PC-9 (cell line): Measurements from ENCODE around the gene TMEM87A. TPM values are rescaled to one million over a fixed set of nuclear protein-coding genes. Genes with fewer than 3 reads are reported as not detected.

ENCODE experiments used
- BruUV-seq: library from RNA; stranded (reverse); fragments of 400-500 nt; replicated peaks from 2 replicates; lab custom pipeline; 2021; lab: Mats Ljungman, UMichigan
- CTCF ChIA-PET: fragments of 300-600 bp; sonication (Branson Sonifier 250); formaldehyde crosslinking; loops from one replicate; lab custom pipeline; 2022; ENCODE audit warnings: antibody characterized with exemption; lab: Charles Lee
- POLR2A ChIA-PET: fragments of 300-600 bp; sonication (Branson Sonifier 250); formaldehyde crosslinking; loops from one replicate; lab custom pipeline; 2022; ENCODE audit warnings: antibody characterized with exemption; ENCODE audit not compliant: unreplicated experiment; lab: Charles Lee
- DNase-seq, 2 experiments: peaks; one replicate each; pipeline versions ENCODE4 v3.0.0 to v3.0.0-alpha.2; 2015 to 2022; ENCODE audit warnings: mixed read lengths in 1 of 2
- H2AFZ ChIP-seq: fragments of 200-600 bp; sonication (generic); 2 replicates; pipeline ENCODE4 v1.8.1; 2017; ENCODE audit warnings: antibody characterized with exemption
- H3F3A ChIP-seq: fragments of 200-600 bp; sonication (generic); 2 replicates; pipeline ENCODE4 v1.8.1; 2017; ENCODE audit warnings: antibody characterized with exemption, mild to moderate bottlenecking, low read depth; ENCODE audit not compliant: insufficient read depth
- H3K27ac ChIP-seq: fragments of 200-600 bp; sonication (generic); 2 replicates; pipeline ENCODE4 v1.6.1; 2016; ENCODE audit warnings: mixed run types
- H3K27me3 ChIP-seq: fragments of 200-600 bp; sonication (generic); 2 replicates; pipeline ENCODE4 v1.6.1; 2016; ENCODE audit warnings: low read depth, mixed run types; ENCODE audit not compliant: insufficient read depth
- H3K36me3 ChIP-seq: fragments of 200-600 bp; sonication (generic); 2 replicates; pipeline ENCODE4 v1.6.1; 2016; ENCODE audit warnings: low read depth, mixed run types
- H3K4me1 ChIP-seq: fragments of 200-600 bp; sonication (generic); replicated peaks from 2 replicates; pipeline ENCODE4 v1.6.1; 2016; ENCODE audit warnings: mixed run types; ENCODE audit not compliant: insufficient read depth
- H3K4me2 ChIP-seq: fragments of 200-600 bp; sonication (generic); 2 replicates; pipeline ENCODE4 v1.6.1; 2017; ENCODE audit warnings: mixed run types
- H3K4me3 ChIP-seq: fragments of 200-600 bp; sonication (generic); 2 replicates; pipeline ENCODE4 v1.6.1; 2016; ENCODE audit warnings: mixed run types
- H3K79me2 ChIP-seq: fragments of 200-600 bp; sonication (generic); 2 replicates; pipeline ENCODE4 v1.6.1; 2017; ENCODE audit warnings: low read depth, mixed run types
- H3K9me2 ChIP-seq: fragments of 200-600 bp; sonication (generic); 2 replicates; pipeline ENCODE4 v1.8.1; 2017; ENCODE audit warnings: mild to moderate bottlenecking; ENCODE audit not compliant: insufficient read depth
- H3K9me3 ChIP-seq: fragments of 200-600 bp; sonication (generic); 2 replicates; pipeline ENCODE4 v1.8.1; 2016; ENCODE audit warnings: low read depth; ENCODE audit not compliant: insufficient read depth
- H4K20me1 ChIP-seq: fragments of 200-600 bp; sonication (generic); 2 replicates; pipeline ENCODE4 v1.8.1; 2017; ENCODE audit not compliant: insufficient read depth
- CTCF ChIP-seq: fragments of 200-600 bp; sonication (generic); conservative IDR thresholded peaks from 2 replicates; pipeline ENCODE4 v1.6.1; 2017; ENCODE audit warnings: mixed run types, antibody characterized with exemption, mild to moderate bottlenecking, moderate library complexity
- EZH2 ChIP-seq: fragments of 200-600 bp; sonication (generic); IDR thresholded peaks from 2 replicates; pipeline ENCODE4 v1.8.0; 2017; ENCODE audit warnings: antibody characterized with exemption, low read depth
- intact Hi-C: fragments of 100-400 bp; cut with micrococcal nuclease; formaldehyde crosslinking; loops from one replicate; pipeline ENCODE4 v1.10.0; 2022; ENCODE audit not compliant: unreplicated experiment
- total RNA-seq: library from RNA; stranded (reverse); gene quantifications from 2 replicates; pipeline ENCODE4 v1.2.3, GENCODE V29; 2021

Gene TMEM87A
- total RNA-seq, 1 experiment from 2014 or later, result 45.1 TPM

DNA sequence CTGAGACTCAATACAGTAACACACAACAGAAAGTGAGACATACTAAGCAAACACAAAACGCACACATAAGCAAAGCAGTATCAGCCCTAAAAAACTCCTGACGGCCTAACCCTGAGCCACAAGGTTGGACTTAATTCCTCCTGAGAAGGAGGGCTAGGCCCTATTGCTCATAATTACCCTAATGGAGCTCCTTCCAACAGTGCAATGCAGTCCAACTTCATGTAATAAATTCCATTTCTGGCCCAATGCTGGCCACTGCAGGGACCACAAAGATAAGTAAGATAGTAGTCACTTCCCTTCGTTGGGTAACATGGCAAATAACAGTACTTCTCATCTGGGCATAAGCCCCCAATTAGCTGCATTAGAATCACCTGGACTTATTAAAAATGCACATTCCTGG, 69.3 kb downstream of the TMEM87A start:
- H3K27ac ChIP-seq, result no peak overlapping the region
- CTCF ChIA-PET, result no interaction called here

GRCh38 chr15:42202653-42203052, 70.6 kb downstream of the TMEM87A start:
- H3K4me1 ChIP-seq, result peaks cover 9% of the 10 kb centered on the region; the same call in 1 of the 2 replicates
- intact Hi-C loops, result no loop called here
- H3K27me3 ChIP-seq, result no peaks in the 10 kb centered on the region
- H3K9me3 ChIP-seq, result no peaks in the 10 kb centered on the region
- DNase-seq, result no peak
- no TSS peak for BruUV-seq
- peaks cover 29% of the 10 kb centered on the region for H3K79me2 ChIP-seq
- no peak overlapping the region for H2AFZ ChIP-seq
- CTCF ChIA-PET, result no interaction called here
- POLR2A ChIA-PET, result no interaction called here
- H3F3A ChIP-seq, result 0 out of 2 replicates have a peak, but pooled peaks cover 3% of the 10 kb centered on the region
- H3K36me3 ChIP-seq, result peaks cover 5% of the 10 kb centered on the region; the same call in 1 of the 2 replicates
- TF ChIP-seq EZH2, result no peak
- no peak for TF ChIP-seq CTCF
- no peak overlapping the region for H3K4me3 ChIP-seq
- H3K27ac ChIP-seq, result no peak overlapping the region
- H4K20me1 ChIP-seq, result no peaks in the 10 kb centered on the region
- no peak overlapping the region for H3K4me2 ChIP-seq
- no peaks in the 10 kb centered on the region for H3K9me2 ChIP-seq

More for the DNA sequence above, 69.3 kb downstream of the TMEM87A start:
- no peaks in the 10 kb centered on the region for H4K20me1 ChIP-seq
- no peak overlapping the region for H2AFZ ChIP-seq
- no peaks in the 10 kb centered on the region for H3K9me2 ChIP-seq
- DNase-seq, result no peak
- intact Hi-C loops, result no loop called here
- H3K9me3 ChIP-seq, result no peaks in the 10 kb centered on the region
- peaks cover 9% of the 10 kb centered on the region; the same call in 1 of the 2 replicates for H3K4me1 ChIP-seq
- H3K27me3 ChIP-seq, result no peaks in the 10 kb centered on the region
- no peak overlapping the region for H3K4me3 ChIP-seq
- H3K36me3 ChIP-seq, result peaks cover 5% of the 10 kb centered on the region; the same call in 1 of the 2 replicates
- POLR2A ChIA-PET, result interaction anchor here (0.7 kb wide), 1 partner anchor 470 kb away, joined by 3 read pairs; no protein-coding TSS in a partner anchor
- H3F3A ChIP-seq, result peaks cover 5% of the 10 kb centered on the region; the same call in 1 of the 2 replicates
- TF ChIP-seq EZH2 (no peak), CTCF (no peak)
- no TSS peak for BruUV-seq
- H3K4me2 ChIP-seq, result no peak overlapping the region
- H3K79me2 ChIP-seq, result peaks cover 31% of the 10 kb centered on the region

DNA sequence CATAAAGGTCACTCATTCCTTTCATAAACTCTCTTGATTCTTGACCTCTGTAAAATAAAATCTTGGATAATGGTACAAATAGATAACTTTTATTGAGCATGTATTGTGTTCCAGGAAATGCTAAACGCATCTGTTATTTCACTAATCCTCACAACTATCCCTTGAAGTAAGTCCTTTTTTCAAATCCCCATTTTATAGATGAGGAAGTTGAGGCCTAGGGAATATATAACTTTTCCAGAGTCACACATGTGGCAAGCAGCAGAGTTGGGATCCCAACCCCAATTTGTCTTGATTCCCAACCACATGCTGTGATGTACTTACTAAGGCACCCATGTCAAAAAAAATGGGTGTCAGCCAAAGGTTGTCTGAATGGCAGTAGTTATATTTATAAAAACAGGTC, 71.4 kb downstream of the TMEM87A start:
- Histone ChIP-seq H3F3A (0 out of 2 replicates have a peak, but pooled peaks cover 3% of the 10 kb centered on the region), H3K4me3 (no peak overlapping the region), H3K27me3 (no peaks in the 10 kb centered on the region), H3K4me1 (peaks cover 2% of the 10 kb centered on the region; the same call in 1 of the 2 replicates), H3K4me2 (no peak overlapping the region), H3K9me2 (no peaks in the 10 kb centered on the region), H3K79me2 (peaks cover 20% of the 10 kb centered on the region), H4K20me1 (no peaks in the 10 kb centered on the region), H3K9me3 (no peaks in the 10 kb centered on the region), H3K36me3 (peaks cover 5% of the 10 kb centered on the region; the same call in 1 of the 2 replicates), H3K27ac (no peak overlapping the region), H2AFZ (no peak overlapping the region)
- no peak for DNase-seq
- TF ChIP-seq EZH2 (no peak), CTCF (no peak)
- CTCF ChIA-PET, result no interaction called here
- intact Hi-C loops, result no loop called here
- no TSS peak for BruUV-seq
- POLR2A ChIA-PET, result no interaction called here
